H1 (cell line): ENCODE measurements around the gene SLC3A2. TPM values are rescaled to one million over a fixed set of nuclear protein-coding genes. Genes with fewer than 3 reads are reported as not detected.

ENCODE experiments used
- CTCF ChIA-PET: fragments of 300-600 bp; sonication (Branson Sonifier 250); formaldehyde crosslinking; loops from one replicate; lab custom pipeline; 2021; ENCODE audit not compliant: partially characterized antibody; lab: Charles Lee
- POLR2A ChIA-PET: fragments of 300-600 bp; sonication (Branson Sonifier 250); formaldehyde crosslinking; loops from one replicate; lab custom pipeline; 2021; ENCODE audit warnings: inconsistent platforms; ENCODE audit not compliant: partially characterized antibody; lab: Charles Lee
- DNase-seq, 2 experiments: peaks; one replicate each; pipeline versions ENCODE4 v3.0.0 to v3.0.0-alpha.2; 2010 to 2022; ENCODE audit warnings: low spot score in 2 of 2, low read depth in 1 of 2, mixed read lengths in 1 of 2
- FAIRE-seq: peaks from 2 replicates; lab custom pipeline; 2011; peaks lifted over from hg19 to GRCh38; lab: Jason Lieb, UNC
- H2AFZ ChIP-seq: 2 replicates; pipeline ENCODE4 v1.8.1; 2012; ENCODE audit warnings: low read length, inconsistent platforms
- H2AK5ac ChIP-seq: 2 replicates; pipeline ENCODE4 v1.6.1; 2013; ENCODE audit warnings: low read depth, low read length
- H2BK120ac ChIP-seq: replicated peaks from 2 replicates; pipeline ENCODE3; 2013; ENCODE audit warnings: low read depth, low read length, inconsistent platforms
- H2BK12ac ChIP-seq: 2 replicates; pipeline ENCODE4 v1.6.1; 2013; ENCODE audit warnings: low read depth, low read length
- H2BK15ac ChIP-seq: 2 replicates; pipeline ENCODE4 v1.6.1; 2013; ENCODE audit warnings: low read length
- H2BK20ac ChIP-seq: 2 replicates; pipeline ENCODE4 v1.6.1; 2013; ENCODE audit warnings: low read length
- H2BK5ac ChIP-seq: 2 replicates; pipeline ENCODE4 v1.6.1; 2013; ENCODE audit warnings: low read depth, low read length
- H3K14ac ChIP-seq: 2 replicates; pipeline ENCODE4 v1.6.1; 2013; ENCODE audit warnings: inconsistent platforms; ENCODE audit not compliant: insufficient read length
- H3K18ac ChIP-seq: 2 replicates; pipeline ENCODE4 v1.6.1; 2013; ENCODE audit warnings: low read length; ENCODE audit errors: extremely low read depth
- H3K23ac ChIP-seq: 2 replicates; pipeline ENCODE4 v1.6.1; 2013; ENCODE audit warnings: inconsistent platforms; ENCODE audit not compliant: insufficient read length
- H3K23me2 ChIP-seq: 2 replicates; pipeline ENCODE4 v1.6.1; 2013; ENCODE audit warnings: low read depth, low read length
- H3K27ac ChIP-seq: 2 replicates; pipeline ENCODE4 v1.6.1; 2011; ENCODE audit warnings: low read depth, low read length, inconsistent platforms
- H3K27me3 ChIP-seq, 4 experiments: replicated peaks in 1 of 4; 1 replicate in 1 of 4; 2 replicates in 3 of 4; pipeline versions ENCODE4 v1.6.1 to v1.8.1; 2011 to 2013; ENCODE audit warnings: low read length in 3 of 4, mild to moderate bottlenecking in 3 of 4, inconsistent platforms in 2 of 4, mixed read lengths in 2 of 4, moderate library complexity in 1 of 4; ENCODE audit not compliant: control insufficient read depth in 3 of 4, insufficient read depth in 3 of 4; ENCODE audit errors: extremely low read depth in 1 of 4
- H3K36me3 ChIP-seq, 4 experiments: 2 replicates each; pipeline versions ENCODE4 v1.6.1 to v1.8.1; 2011 to 2013; ENCODE audit warnings: mild to moderate bottlenecking in 4 of 4, low read length in 3 of 4, moderate library complexity in 2 of 4, control low read depth in 1 of 4, inconsistent platforms in 1 of 4; ENCODE audit not compliant: insufficient read depth in 4 of 4, control insufficient read depth in 2 of 4
- H3K4ac ChIP-seq: replicated peaks from 2 replicates; pipeline ENCODE3; 2013; ENCODE audit warnings: low read length, low read depth, mixed read lengths, inconsistent platforms; ENCODE audit not compliant: insufficient read length
- H3K4me1 ChIP-seq, 4 experiments: replicated peaks in 1 of 4; 1 replicate in 1 of 4; 2 replicates in 3 of 4; pipeline versions ENCODE4 v1.6.1 to v1.8.1; 2011 to 2013; ENCODE audit warnings: low read length in 3 of 4, inconsistent platforms in 2 of 4, mixed read lengths in 1 of 4; ENCODE audit not compliant: insufficient read depth in 4 of 4, control insufficient read depth in 3 of 4
- H3K4me2 ChIP-seq, 2 experiments: 2 replicates each; pipeline versions ENCODE4 v1.6.1 to v1.8.1; 2011 to 2013; ENCODE audit warnings: low read depth in 2 of 2, low read length in 2 of 2, control low read depth in 1 of 2, inconsistent platforms in 1 of 2, mild to moderate bottlenecking in 1 of 2; ENCODE audit not compliant: insufficient read depth in 1 of 2
- H3K4me3 ChIP-seq, 4 experiments: fragments of 200-600, 300-600 bp in 1 of 4; sonication (generic), shearing (Covaris generic), sonication (Bioruptor Twin) in 1 of 4; 2 replicates each; pipeline versions ENCODE4 v1.5.1 to v1.8.1; 2011 to 2016; ENCODE audit warnings: low read length in 4 of 4, low read depth in 3 of 4, control low read depth in 2 of 4, inconsistent platforms in 2 of 4, mild to moderate bottlenecking in 2 of 4, mixed read lengths in 1 of 4, moderate library complexity in 1 of 4; ENCODE audit not compliant: insufficient read depth in 2 of 4; ENCODE audit errors: extremely low read depth in 1 of 4
- H3K56ac ChIP-seq: replicated peaks from 2 replicates; pipeline ENCODE3; 2013; ENCODE audit warnings: low read depth, mild to moderate bottlenecking, mixed read lengths, low read length, inconsistent platforms; ENCODE audit not compliant: insufficient read length
- H3K79me1 ChIP-seq: 2 replicates; pipeline ENCODE4 v1.6.1; 2013; ENCODE audit warnings: low read depth, low read length, control low read depth
- H3K79me2 ChIP-seq, 2 experiments: 2 replicates each; pipeline versions ENCODE4 v1.6.1 to v1.8.1; 2012 to 2013; ENCODE audit warnings: low read length in 2 of 2, mild to moderate bottlenecking in 2 of 2, inconsistent platforms in 1 of 2; ENCODE audit not compliant: insufficient read depth in 2 of 2, control insufficient read depth in 1 of 2
- H3K9ac ChIP-seq, 4 experiments: replicated peaks in 1 of 4; 1 replicate in 1 of 4; 2 replicates in 3 of 4; pipeline versions ENCODE4 v1.6.1 to v1.8.1; 2011 to 2013; ENCODE audit warnings: low read depth in 3 of 4, low read length in 3 of 4, control low read depth in 2 of 4, mild to moderate bottlenecking in 2 of 4, moderate library complexity in 2 of 4, inconsistent platforms in 1 of 4; ENCODE audit errors: extremely low read depth in 1 of 4
- H3K9me3 ChIP-seq, 2 experiments: 2 replicates each; pipeline versions ENCODE4 v1.6.1 to v1.8.1; 2012 to 2013; ENCODE audit warnings: mild to moderate bottlenecking in 2 of 2, moderate library complexity in 2 of 2, control low read depth in 1 of 2, inconsistent platforms in 1 of 2, low read depth in 1 of 2, low read length in 1 of 2, mixed read lengths in 1 of 2; ENCODE audit not compliant: insufficient read depth in 2 of 2
- H4K20me1 ChIP-seq, 2 experiments: replicated peaks in 1 of 2; 2 replicates each; pipeline versions ENCODE3 to v1.8.1; 2011 to 2013; ENCODE audit warnings: inconsistent platforms in 2 of 2, low read length in 2 of 2, mild to moderate bottlenecking in 1 of 2; ENCODE audit not compliant: insufficient read depth in 2 of 2, control insufficient read depth in 1 of 2
- H4K5ac ChIP-seq: 2 replicates; pipeline ENCODE4 v1.6.1; 2013; ENCODE audit warnings: low read length, low read depth, mixed read lengths, inconsistent platforms; ENCODE audit not compliant: insufficient read length
- H4K8ac ChIP-seq: 2 replicates; pipeline ENCODE4 v1.8.0; 2013; ENCODE audit warnings: mild to moderate bottlenecking, moderate library complexity, low read length, inconsistent platforms; ENCODE audit not compliant: insufficient read depth; ENCODE audit errors: extremely low read depth
- H4K91ac ChIP-seq: replicated peaks from 2 replicates; pipeline ENCODE3; 2013; ENCODE audit warnings: low read length, mixed read lengths, inconsistent platforms; ENCODE audit not compliant: insufficient read length
- CBX8 ChIP-seq: fragments of 300-800, 300-1000 bp; sonication (generic); IDR thresholded peaks from 2 replicates; pipeline ENCODE4 v1.7.1; 2016; ENCODE audit warnings: low read depth, low read length, borderline replicate concordance
- CEBPB ChIP-seq: IDR thresholded peaks from 2 replicates; pipeline ENCODE4 v1.6.1; 2012; ENCODE audit warnings: low read depth, low read length
- KDM1A ChIP-seq: fragments of 200-600, 300-600 bp; sonication (generic); IDR thresholded peaks from 2 replicates; pipeline ENCODE4 v1.7.1; 2016; ENCODE audit warnings: mild to moderate bottlenecking, low read length, borderline replicate concordance
- PHF8 ChIP-seq: fragments of 200-600 bp; sonication (generic); conservative IDR thresholded peaks from 2 replicates; pipeline ENCODE4 v1.7.1; 2012; ENCODE audit warnings: low read depth, mild to moderate bottlenecking, inconsistent platforms, low read length, moderate library complexity
- POLR2A ChIP-seq, 2 experiments: IDR thresholded peaks; 1 replicate in 1 of 2; 2 replicates in 1 of 2; pipeline ENCODE4 v1.6.1; 2011; ENCODE audit warnings: low read depth in 2 of 2, low read length in 2 of 2, mild to moderate bottlenecking in 2 of 2; ENCODE audit errors: control extremely low read depth in 1 of 2
- SP1 ChIP-seq: IDR thresholded peaks from 2 replicates; pipeline ENCODE4 v1.6.1; 2011; ENCODE audit warnings: low read depth, low read length
- SUZ12 ChIP-seq: fragments of 200-600 bp; sonication (generic); IDR thresholded peaks from 2 replicates; pipeline ENCODE4 v1.6.1; 2012; ENCODE audit warnings: mild to moderate bottlenecking, inconsistent platforms, low read length, moderate library complexity, mixed read lengths
- USF2 ChIP-seq: IDR thresholded peaks from 2 replicates; pipeline ENCODE4 v1.6.1; 2011; ENCODE audit warnings: low read length, improper control_type of control experiment
- polyA plus RNA-seq, 7 experiments: library from polyadenylated mRNA; depleted of rRNA in 3 of 7; stranded (reverse) in 5 of 7; unstranded in 2 of 7; fragments of >200 nt in 5 of 7; fragments of 200-250 nt in 2 of 7; gene quantifications; 1 replicate in 5 of 7; 2 replicates in 1 of 7; 4 replicates in 1 of 7; pipeline versions ENCODE4 v1.2.1 to v1.2.3, GENCODE V29; 2011 to 2013; ENCODE audit warnings: missing spikeins in 2 of 7, mixed read lengths in 2 of 7
- total RNA-seq: library from RNA; stranded (reverse); fragmentation: NEBNext Ultra II Directional; extraction: Animal tissue kit (Norgen Biotek cat#: 25700); gene quantifications from 2 replicates; pipeline ENCODE4 v1.2.1, GENCODE V29; 2021

Gene SLC3A2
- total and polyA plus RNA-seq, 2 of the 8 experiments (the other 6 are each of a cell fraction or from before 2014, with no cell fraction given): 410 to 435 TPM

GRCh38 chr11:62898027-62898426, 17.3 kb downstream of the SLC3A2 start:
- H2AK5ac ChIP-seq: no peak overlapping the region
- no peaks in the 10 kb centered on the region for H3K27me3 ChIP-seq
- no peak overlapping the region for H3K27ac ChIP-seq
- peaks cover 0 to 4% (median 3%) of the 10 kb centered on the region in 4 experiments; a peak in 2 of 7 replicates for H3K4me1 ChIP-seq
- H3K56ac ChIP-seq: no peak overlapping the region
- H3K79me2 ChIP-seq: no peaks in the 10 kb centered on the region
- H3K14ac ChIP-seq: no peak overlapping the region
- no peaks in the 10 kb centered on the region for H4K20me1 ChIP-seq
- H3K18ac ChIP-seq: no peak overlapping the region
- H3K4me2 ChIP-seq: no peak overlapping the region
- H3K36me3 ChIP-seq: no peaks in the 10 kb centered on the region
- H3K23ac ChIP-seq: no peak overlapping the region
- H2BK15ac ChIP-seq: no peak overlapping the region
- FAIRE-seq (no peak), DNase-seq (no peak)
- no peak overlapping the region for H3K9ac ChIP-seq
- H4K5ac ChIP-seq: no peak overlapping the region
- ChIA-PET POLR2A (interaction anchor here (1.1 to 57.8 kb wide), 3 partner anchors 21 to 83 kb away, joined by 3 to 2104 read pairs (median 1185); partner anchors contain the start of genes SLC3A2 and WDR74), CTCF (interaction anchor here (1.3 to 3.4 kb wide), 2 partner anchors 9 to 26 kb away, joined by 6 to 25 read pairs; no protein-coding TSS in a partner anchor)
- H4K8ac ChIP-seq: no peak overlapping the region
- H2BK12ac ChIP-seq: peak overlapping the region; percentile 13; the same call in 1 of the 2 replicates
- H3K23me2 ChIP-seq: no peaks in the 10 kb centered on the region
- no peak overlapping the region for H3K4me3 ChIP-seq
- no peak overlapping the region for H2BK5ac ChIP-seq
- no peak overlapping the region for H4K91ac ChIP-seq
- H2AFZ ChIP-seq: no peak overlapping the region
- H3K4ac ChIP-seq: no peak overlapping the region
- H3K9me3 ChIP-seq: no peaks in the 10 kb centered on the region
- H3K79me1 ChIP-seq: no peaks in the 10 kb centered on the region
- TF ChIP-seq SP1 (no peak), USF2 (no peak), KDM1A (no peak), SUZ12 (no peak), POLR2A (IDR thresholded peaks at IDR 0.05; ENCODE audit: control extremely low read depth in 1 of 2, low read depth in 2 of 2, low read length in 2 of 2) (no peak), PHF8 (no peak), CBX8 (no peak), CEBPB (no peak)
- no peak overlapping the region for H2BK20ac ChIP-seq
- H2BK120ac ChIP-seq: no peak overlapping the region
